GM12865 (cell line): ENCODE measurements around the gene HES5.

ENCODE experiments used
- DNase-seq: peaks from one replicate; pipeline ENCODE4 v3.0.0; 2010; ENCODE audit warnings: low read depth
- H3K4me3 ChIP-seq: 2 replicates; pipeline ENCODE4 v1.5.1; 2011; ENCODE audit warnings: mild to moderate bottlenecking, low read depth, low read length, control low read depth
- CTCF ChIP-seq: IDR thresholded peaks from 2 replicates; pipeline ENCODE4 v1.5.1; 2011; ENCODE audit warnings: low read length, control low read depth, low read depth, inconsistent platforms; ENCODE audit not compliant: insufficient read depth; ENCODE audit errors: missing control alignments

HES5 gene

GRCh38 chr1:2509589-2509988, 20.5 kb downstream of the HES5 start:
- no peak for TF ChIP-seq CTCF
- no peak for DNase-seq

GRCh38 chr1:2508751-2509150, 21.3 kb downstream of the HES5 start:
- no peak overlapping the region for H3K4me3 ChIP-seq
- DNase-seq, result no peak
- no peak for TF ChIP-seq CTCF

More at GRCh38 chr1:2509589-2509988, 20.5 kb downstream of the HES5 start:
- H3K4me3 ChIP-seq, result no peak overlapping the region

- H3K4me3 ChIP-seq, result no peak overlapping the region
- no peak for TF ChIP-seq CTCF
- no peak for DNase-seq
Measured at GRCh38 chr1:2508180-2508579, 21.9 kb downstream of the HES5 start.

GRCh38 chr1:2507744-2508155, 22.3 kb downstream of the HES5 start:
- TF ChIP-seq CTCF, result no peak
- DNase-seq, result no peak

GRCh38 chr1:2506901-2507565, 23.0 kb downstream of the HES5 start:
- DNase-seq, result no peak
- no peak for TF ChIP-seq CTCF
- no peak overlapping the region for H3K4me3 ChIP-seq

More at GRCh38 chr1:2507744-2508155, 22.3 kb downstream of the HES5 start:
- no peak overlapping the region for H3K4me3 ChIP-seq

- H3K4me3 ChIP-seq, result no peak overlapping the region
- no peak for TF ChIP-seq CTCF
- no peak for DNase-seq
Measured at GRCh38 chr1:2506007-2506860, 23.8 kb downstream of the HES5 start.
